Measurements from ENCODE around the gene USP10.
"Not testable (repeated sequence)": the region's sequence is repeated elsewhere in the genome, so short reads cannot be mapped to it uniquely, and the experiment has no call there.

The USP10 gene

GRCh38 chr16:84726669-84727467, 27.1 kb downstream of the USP10 start:
- Histone ChIP-seq H3K9me3 (ENCODE audit: severe bottlenecking) (no peaks in the 10 kb centered on the region), H3K36me3 (no peaks in the 10 kb centered on the region), H3K4me3 (ENCODE audit: low read depth, low read length) (no peak overlapping the region), H3K27ac (no peak overlapping the region), H3K27me3 (ENCODE audit: insufficient read depth, low read depth, severe bottlenecking) (no peaks in the 10 kb centered on the region)
- TF ChIP-seq CTCF (IDR thresholded peaks at IDR 0.05; ENCODE audit: low read depth, low read length): no peak
- no peak for DNase-seq

- TF ChIP-seq CTCF (IDR thresholded peaks at IDR 0.05; ENCODE audit: low read depth, low read length): no peak
- Histone ChIP-seq H3K36me3 (no peaks in the 10 kb centered on the region), H3K27ac (no peak overlapping the region), H3K27me3 (ENCODE audit: insufficient read depth, low read depth, severe bottlenecking) (no peaks in the 10 kb centered on the region), H3K4me3 (ENCODE audit: low read depth, low read length) (no peak overlapping the region), H3K9me3 (ENCODE audit: severe bottlenecking) (no peaks in the 10 kb centered on the region)
- no peak for DNase-seq
Measured at GRCh38 chr16:84728853-84729424, 29.1 kb downstream of the USP10 start.

- no peak overlapping the region for H3K4me3 ChIP-seq (ENCODE audit: low read depth, low read length)
- TF ChIP-seq CTCF (IDR thresholded peaks at IDR 0.05; ENCODE audit: low read depth, low read length): no peak
- DNase-seq: no peak
- no peaks in the 10 kb centered on the region for H3K9me3 ChIP-seq (ENCODE audit: severe bottlenecking)
- H3K27ac ChIP-seq: no peak overlapping the region
- H3K36me3 ChIP-seq: no peaks in the 10 kb centered on the region
- H3K27me3 ChIP-seq (ENCODE audit: insufficient read depth, low read depth, severe bottlenecking): no peaks in the 10 kb centered on the region
Measured at GRCh38 chr16:84729716-84730320, 30.0 kb downstream of the USP10 start.

GRCh38 chr16:84730406-84731106, 30.8 kb downstream of the USP10 start:
- Histone ChIP-seq H3K9me3 (ENCODE audit: severe bottlenecking) (no peaks in the 10 kb centered on the region), H3K27me3 (ENCODE audit: insufficient read depth, low read depth, severe bottlenecking) (no peaks in the 10 kb centered on the region), H3K27ac (no peak overlapping the region), H3K4me3 (ENCODE audit: low read depth, low read length) (no peak overlapping the region), H3K36me3 (no peaks in the 10 kb centered on the region)
- no peak for DNase-seq
- no peak for TF ChIP-seq CTCF (IDR thresholded peaks at IDR 0.05; ENCODE audit: low read depth, low read length)

GRCh38 chr16:84732332-84732673, 32.5 kb downstream of the USP10 start:
- H3K27me3 ChIP-seq (ENCODE audit: insufficient read depth, low read depth, severe bottlenecking); H3K27ac ChIP-seq; H3K4me3 ChIP-seq (ENCODE audit: low read depth, low read length); DNase-seq; H3K36me3 ChIP-seq; H3K9me3 ChIP-seq (ENCODE audit: severe bottlenecking): not testable (repeated sequence)

All from WERI-Rb-1 (cell line).